ENCODE data around the gene RAD51B.

The RAD51B gene

GRCh38 chr14:68580671-68581070 is 761.1 kb downstream of the RAD51B start:
- H3K36me3 ChIP-seq (ENCODE audit: insufficient read depth, insufficient read length, low read length) = no peaks in the 10 kb centered on the region
- H3K9ac ChIP-seq (ENCODE audit: insufficient read length, low read depth) = no peak overlapping the region
- no peaks in the 10 kb centered on the region for H3K27me3 ChIP-seq (ENCODE audit: insufficient read depth, insufficient read length)
- no peak overlapping the region for H3K4me3 ChIP-seq (ENCODE audit: insufficient read length, low read depth)
- DNase-seq (ENCODE audit: low read depth, low spot score) = no peak
- H3K4me1 ChIP-seq (ENCODE audit: insufficient read depth, insufficient read length) = no peaks in the 10 kb centered on the region
- no peaks in the 10 kb centered on the region for H3K9me3 ChIP-seq (ENCODE audit: insufficient read depth, low read length)
- TF ChIP-seq SUZ12 (IDR thresholded peaks at IDR 0.05; ENCODE audit: extremely low read depth, insufficient read depth, insufficient read length) (no peak), YY1 (IDR thresholded peaks at IDR 0.05; ENCODE audit: insufficient read depth, insufficient read length) (no peak), ZNF274 (IDR thresholded peaks at IDR 0.05; ENCODE audit: low read depth, low read length) (no peak)

GRCh38 chr14:68583548-68584280 is 764.1 kb downstream of the RAD51B start:
- TF ChIP-seq YY1 (IDR thresholded peaks at IDR 0.05; ENCODE audit: insufficient read depth, insufficient read length) = no peak
- no peak for DNase-seq (ENCODE audit: low read depth, low spot score)
- H3K4me3 ChIP-seq (ENCODE audit: insufficient read length, low read depth) = no peak overlapping the region
- H3K27me3 ChIP-seq (ENCODE audit: insufficient read depth, insufficient read length) = no peaks in the 10 kb centered on the region
- no peak overlapping the region for H3K9ac ChIP-seq (ENCODE audit: insufficient read length, low read depth)
- H3K9me3 ChIP-seq (ENCODE audit: insufficient read depth, low read length) = no peaks in the 10 kb centered on the region
- H3K36me3 ChIP-seq (ENCODE audit: insufficient read depth, insufficient read length, low read length) = no peaks in the 10 kb centered on the region
- peaks cover 10% of the 10 kb centered on the region for H3K4me1 ChIP-seq (ENCODE audit: insufficient read depth, insufficient read length)

GRCh38 chr14:68584786-68585185 is 765.2 kb downstream of the RAD51B start:
- no peaks in the 10 kb centered on the region for H3K36me3 ChIP-seq (ENCODE audit: insufficient read depth, insufficient read length, low read length)

GRCh38 chr14:68585690-68586089 is 766.1 kb downstream of the RAD51B start:
- Histone ChIP-seq H3K36me3 (ENCODE audit: insufficient read depth, insufficient read length, low read length) (no peaks in the 10 kb centered on the region), H3K4me1 (ENCODE audit: insufficient read depth, insufficient read length) (peaks cover 14% of the 10 kb centered on the region), H3K4me3 (ENCODE audit: insufficient read length, low read depth) (no peak overlapping the region), H3K9ac (ENCODE audit: insufficient read length, low read depth) (no peak overlapping the region), H3K27me3 (ENCODE audit: insufficient read depth, insufficient read length) (no peaks in the 10 kb centered on the region), H3K9me3 (ENCODE audit: insufficient read depth, low read length) (no peaks in the 10 kb centered on the region)
- DNase-seq (ENCODE audit: low read depth, low spot score) = no peak
- TF ChIP-seq YY1 (IDR thresholded peaks at IDR 0.05; ENCODE audit: insufficient read depth, insufficient read length) (no peak), ZNF274 (IDR thresholded peaks at IDR 0.05; ENCODE audit: low read depth, low read length) (no peak)

More at GRCh38 chr14:68584786-68585185, 765.2 kb downstream of the RAD51B start:
- Histone ChIP-seq H3K9ac (ENCODE audit: insufficient read length, low read depth) (no peak overlapping the region), H3K4me1 (ENCODE audit: insufficient read depth, insufficient read length) (peaks cover 11% of the 10 kb centered on the region), H3K4me3 (ENCODE audit: insufficient read length, low read depth) (no peak overlapping the region), H3K27me3 (ENCODE audit: insufficient read depth, insufficient read length) (no peaks in the 10 kb centered on the region), H3K9me3 (ENCODE audit: insufficient read depth, low read length) (no peaks in the 10 kb centered on the region)
- no peak for TF ChIP-seq SUZ12 (IDR thresholded peaks at IDR 0.05; ENCODE audit: extremely low read depth, insufficient read depth, insufficient read length)
- TF ChIP-seq YY1 (IDR thresholded peaks at IDR 0.05; ENCODE audit: insufficient read depth, insufficient read length) = no peak
- TF ChIP-seq ZNF274 (IDR thresholded peaks at IDR 0.05; ENCODE audit: low read depth, low read length) = no peak
- no peak for DNase-seq (ENCODE audit: low read depth, low spot score)

GRCh38 chr14:68586896-68587751 is 767.5 kb downstream of the RAD51B start:
- no peaks in the 10 kb centered on the region for H3K36me3 ChIP-seq (ENCODE audit: insufficient read depth, insufficient read length, low read length)
- peak overlapping the region; percentile 21 for H3K9ac ChIP-seq (ENCODE audit: insufficient read length, low read depth)
- TF ChIP-seq ZNF274 (IDR thresholded peaks at IDR 0.05; ENCODE audit: low read depth, low read length) = no peak
- no peak for TF ChIP-seq YY1 (IDR thresholded peaks at IDR 0.05; ENCODE audit: insufficient read depth, insufficient read length)
- no peak for TF ChIP-seq SUZ12 (IDR thresholded peaks at IDR 0.05; ENCODE audit: extremely low read depth, insufficient read depth, insufficient read length)
- H3K4me3 ChIP-seq (ENCODE audit: insufficient read length, low read depth) = no peak overlapping the region
- DNase-seq (ENCODE audit: low read depth, low spot score) = peak; percentile 47
- no peaks in the 10 kb centered on the region for H3K27me3 ChIP-seq (ENCODE audit: insufficient read depth, insufficient read length)
- H3K4me1 ChIP-seq (ENCODE audit: insufficient read depth, insufficient read length) = peaks cover 14% of the 10 kb centered on the region
- no peaks in the 10 kb centered on the region for H3K9me3 ChIP-seq (ENCODE audit: insufficient read depth, low read length)

- H3K9ac ChIP-seq (ENCODE audit: insufficient read length, low read depth) = no peak overlapping the region
- no peaks in the 10 kb centered on the region for H3K9me3 ChIP-seq (ENCODE audit: insufficient read depth, low read length)
- H3K27me3 ChIP-seq (ENCODE audit: insufficient read depth, insufficient read length) = no peaks in the 10 kb centered on the region
- no peak for DNase-seq (ENCODE audit: low read depth, low spot score)
- peaks cover 15% of the 10 kb centered on the region for H3K4me1 ChIP-seq (ENCODE audit: insufficient read depth, insufficient read length)
- no peak for TF ChIP-seq SUZ12 (IDR thresholded peaks at IDR 0.05; ENCODE audit: extremely low read depth, insufficient read depth, insufficient read length)
- TF ChIP-seq YY1 (IDR thresholded peaks at IDR 0.05; ENCODE audit: insufficient read depth, insufficient read length) = no peak
- TF ChIP-seq ZNF274 (IDR thresholded peaks at IDR 0.05; ENCODE audit: low read depth, low read length) = no peak
- no peaks in the 10 kb centered on the region for H3K36me3 ChIP-seq (ENCODE audit: insufficient read depth, insufficient read length, low read length)
- no peak overlapping the region for H3K4me3 ChIP-seq (ENCODE audit: insufficient read length, low read depth)
Measured at GRCh38 chr14:68587931-68588330, 768.4 kb downstream of the RAD51B start.

GRCh38 chr14:68589447-68590200 is 770.0 kb downstream of the RAD51B start:
- H3K36me3 ChIP-seq (ENCODE audit: insufficient read depth, insufficient read length, low read length) = no peaks in the 10 kb centered on the region
- no peak overlapping the region for H3K9ac ChIP-seq (ENCODE audit: insufficient read length, low read depth)
- H3K4me3 ChIP-seq (ENCODE audit: insufficient read length, low read depth) = no peak overlapping the region
- H3K4me1 ChIP-seq (ENCODE audit: insufficient read depth, insufficient read length) = peaks cover 17% of the 10 kb centered on the region
- no peak for DNase-seq (ENCODE audit: low read depth, low spot score)
- H3K9me3 ChIP-seq (ENCODE audit: insufficient read depth, low read length) = no peaks in the 10 kb centered on the region
- no peaks in the 10 kb centered on the region for H3K27me3 ChIP-seq (ENCODE audit: insufficient read depth, insufficient read length)
- TF ChIP-seq SUZ12 (IDR thresholded peaks at IDR 0.05; ENCODE audit: extremely low read depth, insufficient read depth, insufficient read length) (no peak), YY1 (IDR thresholded peaks at IDR 0.05; ENCODE audit: insufficient read depth, insufficient read length) (no peak), ZNF274 (IDR thresholded peaks at IDR 0.05; ENCODE audit: low read depth, low read length) (no peak)
